Spleen (tissue), 7 donors: ENCODE results near the gene ADIPOR2.

Experiments used
- POLR2A ChIP-seq, 3 donors: fragments of 450-650 bp; IDR thresholded peaks; one replicate each; pipeline ENCODE4 v1.5.1; 2017; ENCODE audit warnings: antibody characterized with exemption in 3 of 3, mild to moderate bottlenecking in 1 of 3
- TF ChIP-seq, protein P1 (sequence below), 11 experiments: fragments of 200-600 bp in 7 of 11; fragments of 450-650 bp in 4 of 11; sonication (generic) in 4 of 11; IDR thresholded peaks in 8 of 11; conservative IDR thresholded peaks in 3 of 11; 1 replicate in 7 of 11; 2 replicates in 4 of 11; pipeline versions ENCODE4 v1.4.0 to v1.8.0; 2016 to 2021; ENCODE audit warnings: antibody characterized with exemption in 11 of 11, inconsistent platforms in 4 of 11, mild to moderate bottlenecking in 1 of 11
- donor health status: DM: no; HTN: no; CAD: no; lungs with moderate emphysema.
- donor health status: DM: no; HTN: no; CAD: no.
- donor health status: DM: no; HTN: no; CAD: no.

DNA sequence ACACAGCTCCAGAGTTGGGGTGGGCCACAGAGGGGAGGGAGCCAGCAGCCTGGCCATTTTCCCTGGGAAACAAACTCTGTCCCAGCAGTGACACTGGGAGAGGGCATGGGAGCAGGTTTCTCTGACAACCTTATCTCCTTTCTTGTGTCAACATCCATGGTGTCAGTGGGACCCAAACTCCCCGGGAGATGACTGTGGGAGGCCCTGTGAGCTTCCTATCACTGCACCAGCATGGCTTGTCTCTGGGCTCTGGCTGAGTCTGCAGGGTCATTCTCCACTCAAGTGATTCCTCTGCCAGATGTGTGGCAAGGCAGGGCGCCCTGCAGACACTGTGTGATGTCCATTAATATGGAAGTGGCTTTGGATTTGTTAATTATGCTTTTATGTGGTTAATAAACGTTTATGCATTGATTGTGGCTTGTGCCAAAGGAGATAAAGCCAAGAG is 139.6 kb downstream of the ADIPOR2 start:
- TF ChIP-seq, protein P1, sequence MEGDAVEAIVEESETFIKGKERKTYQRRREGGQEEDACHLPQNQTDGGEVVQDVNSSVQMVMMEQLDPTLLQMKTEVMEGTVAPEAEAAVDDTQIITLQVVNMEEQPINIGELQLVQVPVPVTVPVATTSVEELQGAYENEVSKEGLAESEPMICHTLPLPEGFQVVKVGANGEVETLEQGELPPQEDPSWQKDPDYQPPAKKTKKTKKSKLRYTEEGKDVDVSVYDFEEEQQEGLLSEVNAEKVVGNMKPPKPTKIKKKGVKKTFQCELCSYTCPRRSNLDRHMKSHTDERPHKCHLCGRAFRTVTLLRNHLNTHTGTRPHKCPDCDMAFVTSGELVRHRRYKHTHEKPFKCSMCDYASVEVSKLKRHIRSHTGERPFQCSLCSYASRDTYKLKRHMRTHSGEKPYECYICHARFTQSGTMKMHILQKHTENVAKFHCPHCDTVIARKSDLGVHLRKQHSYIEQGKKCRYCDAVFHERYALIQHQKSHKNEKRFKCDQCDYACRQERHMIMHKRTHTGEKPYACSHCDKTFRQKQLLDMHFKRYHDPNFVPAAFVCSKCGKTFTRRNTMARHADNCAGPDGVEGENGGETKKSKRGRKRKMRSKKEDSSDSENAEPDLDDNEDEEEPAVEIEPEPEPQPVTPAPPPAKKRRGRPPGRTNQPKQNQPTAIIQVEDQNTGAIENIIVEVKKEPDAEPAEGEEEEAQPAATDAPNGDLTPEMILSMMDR (IDR thresholded peaks at IDR 0.05 in 8 of 11, conservative IDR thresholded peaks at IDR 0.05 in 3 of 11) = no peak
- no peak for TF ChIP-seq POLR2A (IDR thresholded peaks at IDR 0.05)
